Glomerular visceral epithelial cell (primary cell): ENCODE measurements around the gene CAMK2G.
A peak's percentile ranks its signal among the peaks of the same experiment; 100 is the strongest.
"Not testable (repeated sequence)": the region's sequence is repeated elsewhere in the genome, so short reads cannot be mapped to it uniquely, and the experiment has no call there.

ENCODE experiments used
- DNase-seq: peaks from one replicate; pipeline ENCODE4 v3.0.0-alpha.2; 2016; ENCODE audit errors: extremely low spot score

Gene CAMK2G

GRCh38 chr10:73902351-73902750, 28.0 kb upstream of the CAMK2G start:
- no peak for DNase-seq

DNA sequence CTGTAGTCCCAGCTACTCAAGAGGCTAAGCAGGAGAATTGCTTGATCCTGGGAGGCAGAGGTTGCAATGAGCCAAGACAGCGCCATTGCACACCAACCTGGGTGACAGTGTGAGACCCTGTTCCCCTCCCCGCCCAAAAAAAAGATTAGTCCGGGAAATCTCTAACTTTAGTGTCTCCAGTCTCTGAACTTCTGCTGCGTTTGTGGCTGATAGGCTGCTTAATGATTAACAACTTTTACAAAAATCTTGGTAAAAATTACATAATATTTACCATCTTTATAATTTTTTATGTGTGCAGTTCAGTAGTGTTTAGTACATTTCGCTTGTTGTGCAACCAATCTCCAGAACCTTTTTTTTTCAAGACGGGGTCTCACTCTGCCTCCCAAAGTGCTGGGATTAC, 26.9 kb upstream of the CAMK2G start:
- DNase-seq: no peak

DNA sequence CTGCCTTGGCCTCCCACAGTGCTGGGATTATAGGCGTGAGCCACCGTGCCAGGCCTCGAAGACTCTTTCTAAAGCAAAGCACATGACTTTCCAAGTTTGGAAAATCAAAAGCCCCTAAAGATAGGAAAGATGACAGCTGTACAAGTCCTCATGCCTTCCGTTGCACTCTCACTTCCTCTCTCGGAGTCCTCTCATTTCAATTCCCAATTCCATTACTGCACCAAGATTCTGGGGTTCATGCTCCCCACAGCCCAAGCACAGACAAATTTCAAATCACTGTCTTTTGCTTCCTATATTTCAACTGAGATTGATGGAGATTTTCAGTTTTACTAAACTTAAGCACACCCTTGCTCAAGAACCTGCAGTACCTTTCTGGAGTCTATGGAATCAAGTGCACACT, 25.7 kb upstream of the CAMK2G start:
- no peak for DNase-seq

DNA sequence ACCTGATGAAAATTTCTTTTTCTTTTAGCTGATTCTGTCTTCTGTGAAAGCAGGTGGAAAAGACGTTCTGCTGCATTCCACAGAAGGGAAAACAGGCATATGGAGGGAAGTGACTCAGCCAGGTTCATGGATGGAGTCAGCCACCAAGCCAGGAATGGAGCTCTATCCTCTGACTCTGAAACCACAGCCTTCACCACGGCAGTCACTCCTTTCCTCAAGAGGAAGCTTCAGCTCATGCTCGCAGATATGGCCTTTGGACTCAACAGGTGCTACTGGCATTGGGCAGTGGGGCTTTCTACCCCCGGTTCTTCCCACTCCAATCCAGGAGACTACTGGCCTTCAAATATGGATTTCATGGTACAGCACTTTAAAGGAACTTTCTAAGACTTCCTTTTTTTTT, 25.1 kb upstream of the CAMK2G start:
- peak; percentile 96 for DNase-seq

- no peak for DNase-seq
Measured at GRCh38 chr10:73898730-73899410, 24.5 kb upstream of the CAMK2G start.

DNA sequence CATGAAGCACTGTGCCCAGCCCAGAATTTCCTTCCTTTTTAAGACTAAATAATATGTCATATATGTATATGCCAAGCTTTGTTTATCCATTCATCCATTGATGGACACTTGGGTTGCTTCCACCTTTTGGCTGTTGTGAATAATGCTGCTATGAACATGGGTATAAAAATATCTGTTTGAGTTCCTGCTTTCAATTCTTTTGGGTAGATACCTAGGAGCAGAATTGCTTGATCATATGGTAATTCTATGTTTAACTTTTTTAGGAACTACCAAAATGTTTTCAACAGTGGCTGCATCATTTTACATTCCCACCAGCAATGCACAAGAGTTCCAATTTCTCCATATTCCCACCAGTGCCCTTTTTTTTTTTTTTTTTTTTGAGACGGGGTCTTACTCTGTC, 23.3 kb upstream of the CAMK2G start:
- DNase-seq: no peak

GRCh38 chr10:73895381-73895780, 21.0 kb upstream of the CAMK2G start:
- DNase-seq: not testable (repeated sequence)

- peak; percentile 95 for DNase-seq
Measured at GRCh38 chr10:73894245-73894971, 20.1 kb upstream of the CAMK2G start.

- no peak for DNase-seq
Measured at GRCh38 chr10:73893426-73893825, 19.1 kb upstream of the CAMK2G start.

GRCh38 chr10:73892310-73893030, 18.1 kb upstream of the CAMK2G start:
- DNase-seq: no peak

DNA sequence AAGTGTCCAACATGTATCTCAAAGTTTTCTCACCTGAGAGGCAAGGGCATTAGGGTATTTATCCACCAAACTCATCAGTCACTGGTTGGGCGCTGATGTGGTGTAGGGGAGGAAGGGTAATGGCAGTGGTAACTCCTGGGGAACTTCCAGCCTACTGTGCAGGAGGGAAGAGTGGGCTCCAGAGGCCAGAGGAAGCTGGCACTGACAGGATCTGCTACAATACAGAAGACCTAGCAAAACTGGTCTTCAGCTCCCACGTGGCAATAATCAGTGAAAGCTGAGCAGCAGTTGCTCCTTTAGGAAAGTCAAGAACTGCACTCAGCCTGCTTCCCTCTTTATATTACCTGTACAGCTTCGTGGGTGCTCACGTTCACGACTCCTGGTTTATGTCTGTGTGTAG, 17.2 kb upstream of the CAMK2G start:
- no peak for DNase-seq

- DNase-seq: not testable (repeated sequence)
Measured at GRCh38 chr10:73890830-73891229, 16.5 kb upstream of the CAMK2G start.

DNA sequence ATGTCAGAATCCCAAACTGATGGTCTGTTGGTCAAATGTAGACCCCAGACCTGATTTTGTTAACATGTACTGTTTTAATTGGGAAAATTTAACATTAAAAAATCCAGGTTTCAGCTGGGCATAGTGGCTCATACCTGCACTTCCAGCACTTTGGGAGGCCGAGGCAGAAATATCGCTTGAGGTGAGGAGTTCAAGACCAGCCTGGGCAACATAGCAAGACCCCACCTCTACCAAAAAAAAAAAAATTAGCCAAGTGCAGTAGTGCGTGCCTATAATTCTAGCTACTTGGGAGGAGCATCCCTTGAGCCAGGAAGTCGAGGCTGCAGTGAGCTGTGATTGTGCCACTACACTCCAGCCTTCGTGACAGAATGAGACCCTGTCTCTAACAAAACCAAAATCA, 15.9 kb upstream of the CAMK2G start:
- DNase-seq: no peak

GRCh38 chr10:73889416-73889815, 15.1 kb upstream of the CAMK2G start:
- DNase-seq: not testable (repeated sequence)

DNA sequence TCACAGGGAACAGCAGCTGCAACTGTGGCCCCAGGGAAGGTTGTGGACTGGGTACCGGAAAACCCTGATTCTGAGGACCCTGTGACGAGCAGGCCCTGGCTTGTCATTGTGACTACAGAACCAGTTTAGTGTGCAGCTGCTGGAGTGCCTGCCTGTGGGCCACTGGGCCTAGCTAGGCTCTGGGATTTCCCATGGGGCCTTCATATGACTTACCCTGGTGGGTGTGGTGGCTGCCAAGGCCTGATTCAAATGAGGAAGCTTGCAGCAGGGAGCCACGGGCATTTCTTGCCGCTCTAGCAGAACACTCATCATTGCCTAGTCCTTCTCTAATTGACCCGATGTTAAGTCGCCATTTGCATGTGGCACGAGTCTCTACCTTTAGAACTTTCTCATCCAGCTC, 14.7 kb upstream of the CAMK2G start:
- DNase-seq: peak; percentile 84

DNA sequence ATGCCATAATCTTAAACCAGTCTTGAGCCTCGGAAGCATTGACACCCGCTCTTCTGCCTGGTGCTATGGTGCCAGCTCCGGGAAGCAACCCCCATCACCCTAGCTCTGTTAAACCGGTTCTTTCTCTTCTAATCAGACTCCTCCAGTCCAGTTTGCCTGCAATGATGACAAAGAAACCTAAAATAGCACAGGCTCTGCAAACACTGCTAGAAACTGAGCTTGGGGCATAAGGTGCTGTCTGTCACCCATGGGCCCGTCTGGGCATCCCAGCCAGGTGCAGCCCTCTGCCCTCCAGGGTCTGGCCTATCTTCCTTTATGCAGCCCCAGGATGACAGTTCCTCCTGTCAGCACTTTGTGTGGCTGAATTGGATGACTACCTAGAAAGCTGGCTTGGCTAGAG, 14.2 kb upstream of the CAMK2G start:
- DNase-seq: no peak

- peak; percentile 95 for DNase-seq
Measured at GRCh38 chr10:73887294-73888039, 13.1 kb upstream of the CAMK2G start.

- DNase-seq: peak; percentile 39
Measured at GRCh38 chr10:73886661-73887293, 12.4 kb upstream of the CAMK2G start.

GRCh38 chr10:73886085-73886529, 11.8 kb upstream of the CAMK2G start:
- DNase-seq: peak; percentile 86

DNA sequence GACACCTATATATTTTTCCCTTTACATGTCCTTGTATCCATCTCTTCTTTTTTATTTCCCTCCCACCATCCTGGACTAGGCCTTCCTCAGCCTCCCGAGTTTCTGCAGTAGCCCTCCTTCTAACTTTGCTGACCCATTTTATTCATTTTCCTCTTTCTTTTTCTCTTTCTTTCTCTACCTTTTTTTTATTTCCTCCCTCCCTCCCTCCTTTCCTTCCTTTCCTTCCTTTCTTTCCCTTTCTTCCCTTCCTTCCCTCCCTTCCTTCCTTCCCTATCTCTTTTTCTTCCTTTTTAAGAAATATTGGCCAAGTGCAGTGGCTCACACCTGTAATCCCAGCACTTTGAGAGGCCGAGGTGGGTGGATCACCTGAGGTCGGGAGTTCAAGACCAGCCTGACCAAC, 9.7 kb upstream of the CAMK2G start:
- DNase-seq: no peak

DNA sequence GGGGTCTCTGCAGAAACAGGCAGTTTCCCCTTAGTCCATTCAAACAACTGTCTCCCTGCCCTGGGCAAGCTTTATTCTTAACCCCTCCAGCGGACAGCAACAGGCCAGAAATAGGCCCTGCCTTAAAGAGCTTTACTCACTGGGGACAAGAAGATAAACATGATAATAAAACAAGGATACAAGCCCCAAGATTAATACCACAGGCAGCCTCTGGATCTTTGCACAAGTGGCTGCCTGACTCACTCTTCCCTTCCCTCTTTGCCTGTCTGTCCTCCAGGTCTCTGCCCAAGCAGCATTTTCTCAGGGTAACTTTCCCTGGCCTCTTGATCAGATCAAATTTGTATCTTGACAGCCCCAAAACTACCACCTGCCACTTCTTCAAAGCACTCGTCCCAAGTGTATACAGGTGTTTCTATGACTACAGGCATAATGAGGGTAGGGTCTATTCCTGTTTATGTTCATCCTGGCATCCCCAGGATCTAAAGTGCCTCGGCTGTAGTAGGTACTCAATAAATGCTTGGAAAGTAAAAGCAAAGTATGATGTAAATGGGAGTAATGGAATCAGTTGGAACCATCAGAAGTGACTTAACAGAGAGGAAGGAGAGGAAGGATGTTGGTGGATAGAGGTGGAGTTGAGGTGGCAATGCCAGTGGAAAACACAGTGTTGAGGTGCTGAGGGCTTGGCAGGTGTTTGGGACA, 7.0 kb upstream of the CAMK2G start:
- DNase-seq: no peak
